Testis (tissue), 3 donors: Measurements from ENCODE around the gene WDR87. TPM values are rescaled to one million over a fixed set of nuclear protein-coding genes. Genes with fewer than 3 reads are reported as not detected.

Experiments used
- DNase-seq: peaks from one replicate; pipeline ENCODE4 v3.0.0-alpha.2; 2019
- H3K27ac ChIP-seq, 2 donors: fragments of 200-600 bp; sonication (generic); one replicate each; pipeline ENCODE4 v1.5.1; 2019
- H3K27me3 ChIP-seq: fragments of 200-600 bp; sonication (generic); one replicate; pipeline ENCODE4 v1.5.1; 2019
- H3K36me3 ChIP-seq: fragments of 200-600 bp; sonication (generic); one replicate; pipeline ENCODE4 v1.5.1; 2017; ENCODE audit warnings: low read depth; ENCODE audit errors: missing control alignments
- H3K4me1 ChIP-seq: fragments of 200-600 bp; sonication (generic); one replicate; pipeline ENCODE4 v1.5.1; 2019
- H3K4me3 ChIP-seq, 2 donors: fragments of 200-600 bp; sonication (generic); one replicate each; pipeline ENCODE4 v1.5.1; 2017 to 2019
- H3K9me3 ChIP-seq: fragments of 200-600 bp; sonication (generic); one replicate; pipeline ENCODE4 v1.5.1; 2017
- POLR2A ChIP-seq: fragments of 450-650 bp; IDR thresholded peaks from one replicate; pipeline ENCODE4 v1.6.1; 2017; ENCODE audit warnings: antibody characterized with exemption, mild to moderate bottlenecking, moderate library complexity
- WGBS, 2 donors: methylation state at CpG; one replicate each; pipeline ENCODE4 v1.1.5; 2018; 5-methylcytosine and 5-hydroxymethylcytosine counted together
- intact Hi-C: fragments of 100-400 bp; cut with DNase I; formaldehyde crosslinking; loops from one replicate; pipeline ENCODE4 v1.15.1; 2023; ENCODE audit warnings: low total_unique reads
- polyA plus RNA-seq: library from polyadenylated mRNA; stranded (reverse); fragments of 350-450 nt; fragmentation: Illumina TruSeq; extraction: RNeasy Lipid Tissue Mini Kit (QIAGEN cat#74804); gene quantifications from one replicate; pipeline ENCODE4 v1.2.3, GENCODE V29; 2014; ENCODE audit warnings: low read depth, low replicate concordance; ENCODE audit not compliant: insufficient read depth
- total RNA-seq, 2 donors: library from RNA; depleted of rRNA; stranded (reverse); fragments of >200 nt; gene quantifications; one replicate each; pipeline ENCODE4 v1.2.3, GENCODE V29; 2016
- TF ChIP-seq, protein P1 (sequence below), 3 experiments: fragments of 450-650 bp in 2 of 3; fragments of 200-600 bp in 1 of 3; sonication (generic) in 1 of 3; IDR thresholded peaks; one replicate each; pipeline ENCODE4 v1.5.1; 2016 to 2019; ENCODE audit warnings: antibody characterized with exemption in 3 of 3, mild to moderate bottlenecking in 2 of 3, moderate library complexity in 1 of 3

Gene WDR87
- total and polyA plus RNA-seq, 3 donors from 2014 or later = 12.1 to 22.0 (median 15.3) TPM

GRCh38 chr19:37885392-37885791 lies 21.0 kb downstream of the WDR87 start:
- H3K4me3 ChIP-seq = no peak overlapping the region
- no peaks in the 10 kb centered on the region for H3K36me3 ChIP-seq
- H3K27me3 ChIP-seq = no peaks in the 10 kb centered on the region
- intact Hi-C loops = no loop called here
- H3K4me1 ChIP-seq = no peaks in the 10 kb centered on the region
- TF ChIP-seq, protein P1, sequence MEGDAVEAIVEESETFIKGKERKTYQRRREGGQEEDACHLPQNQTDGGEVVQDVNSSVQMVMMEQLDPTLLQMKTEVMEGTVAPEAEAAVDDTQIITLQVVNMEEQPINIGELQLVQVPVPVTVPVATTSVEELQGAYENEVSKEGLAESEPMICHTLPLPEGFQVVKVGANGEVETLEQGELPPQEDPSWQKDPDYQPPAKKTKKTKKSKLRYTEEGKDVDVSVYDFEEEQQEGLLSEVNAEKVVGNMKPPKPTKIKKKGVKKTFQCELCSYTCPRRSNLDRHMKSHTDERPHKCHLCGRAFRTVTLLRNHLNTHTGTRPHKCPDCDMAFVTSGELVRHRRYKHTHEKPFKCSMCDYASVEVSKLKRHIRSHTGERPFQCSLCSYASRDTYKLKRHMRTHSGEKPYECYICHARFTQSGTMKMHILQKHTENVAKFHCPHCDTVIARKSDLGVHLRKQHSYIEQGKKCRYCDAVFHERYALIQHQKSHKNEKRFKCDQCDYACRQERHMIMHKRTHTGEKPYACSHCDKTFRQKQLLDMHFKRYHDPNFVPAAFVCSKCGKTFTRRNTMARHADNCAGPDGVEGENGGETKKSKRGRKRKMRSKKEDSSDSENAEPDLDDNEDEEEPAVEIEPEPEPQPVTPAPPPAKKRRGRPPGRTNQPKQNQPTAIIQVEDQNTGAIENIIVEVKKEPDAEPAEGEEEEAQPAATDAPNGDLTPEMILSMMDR (IDR thresholded peaks at IDR 0.05) = no peak
- TF ChIP-seq POLR2A = no peak
- no peaks in the 10 kb centered on the region for H3K9me3 ChIP-seq
- WGBS, 2 donors = 70 to 94% methylated on average over 1 of the region's 1 CpG
- DNase-seq = no peak
- no peak overlapping the region for H3K27ac ChIP-seq

DNA sequence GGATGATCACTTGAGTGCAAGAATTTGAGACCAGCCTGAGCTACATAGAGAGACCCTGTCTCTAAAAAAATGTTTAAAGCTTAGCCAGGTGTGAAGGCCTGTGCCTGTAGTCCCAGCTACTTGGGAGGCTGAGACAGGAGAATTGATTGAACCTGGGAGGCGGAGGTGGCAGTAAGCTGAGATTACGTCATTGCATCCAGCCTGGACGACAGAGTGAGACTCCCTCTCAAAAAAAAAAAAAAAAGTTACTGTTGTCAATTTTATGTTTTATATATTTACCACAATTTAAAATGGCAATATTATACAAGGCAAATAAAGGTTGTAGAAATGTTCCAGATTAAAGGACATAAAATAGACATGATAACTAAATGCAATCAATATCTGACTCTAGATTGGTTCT lies 29.2 kb downstream of the WDR87 start:
- Histone ChIP-seq H3K36me3 (no peaks in the 10 kb centered on the region), H3K4me1 (no peaks in the 10 kb centered on the region), H3K27me3 (no peaks in the 10 kb centered on the region), H3K9me3 (no peaks in the 10 kb centered on the region), H3K4me3 (no peak overlapping the region), H3K27ac (no peak overlapping the region)
- no peak for DNase-seq
- WGBS, 2 donors = 84 to 91% methylated on average over 3 of the region's 3 CpGs
- intact Hi-C loops = no loop called here
- TF ChIP-seq POLR2A = no peak
- TF ChIP-seq, protein P1 (IDR thresholded peaks at IDR 0.05) = no peak

DNA sequence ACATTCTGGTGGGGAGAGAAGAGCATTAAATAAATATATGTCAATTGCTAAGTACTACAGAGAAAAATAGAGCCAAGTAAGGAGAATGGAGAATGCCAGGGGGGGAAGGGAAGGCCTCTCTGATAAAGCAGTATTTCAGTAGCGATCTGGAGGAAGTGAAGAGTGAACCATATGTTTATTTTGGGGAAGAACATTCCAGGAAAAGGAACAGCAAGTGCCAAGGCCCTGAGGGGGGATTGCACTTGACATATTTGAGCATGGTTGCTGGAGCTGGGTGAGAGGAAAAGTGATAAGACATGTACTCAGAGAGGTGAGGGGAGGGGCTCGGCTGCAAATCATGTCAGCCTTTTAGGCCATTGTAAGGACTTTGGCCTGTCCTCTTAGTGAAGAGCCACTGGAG lies 30.4 kb downstream of the WDR87 start:
- no peak for DNase-seq
- Histone ChIP-seq H3K27me3 (no peaks in the 10 kb centered on the region), H3K9me3 (no peaks in the 10 kb centered on the region), H3K36me3 (no peaks in the 10 kb centered on the region), H3K4me1 (no peaks in the 10 kb centered on the region), H3K27ac (no peak overlapping the region), H3K4me3 (no peak overlapping the region)
- 72 to 75% methylated on average over 2 of the region's 2 CpGs for WGBS, 2 donors
- TF ChIP-seq, protein P1 (IDR thresholded peaks at IDR 0.05) = no peak
- no peak for TF ChIP-seq POLR2A
- intact Hi-C loops = no loop called here

GRCh38 chr19:37874784-37875183 lies 31.6 kb downstream of the WDR87 start:
- H3K4me3 ChIP-seq = no peak overlapping the region
- H3K27me3 ChIP-seq = no peaks in the 10 kb centered on the region
- intact Hi-C loops = no loop called here
- H3K4me1 ChIP-seq = no peaks in the 10 kb centered on the region
- DNase-seq = no peak
- no peak for TF ChIP-seq POLR2A
- TF ChIP-seq, protein P1 (IDR thresholded peaks at IDR 0.05) = no peak
- no peaks in the 10 kb centered on the region for H3K9me3 ChIP-seq
- 26 to 34% methylated on average over 3 of the region's 3 CpGs for WGBS, 2 donors
- H3K27ac ChIP-seq = no peak overlapping the region
- no peaks in the 10 kb centered on the region for H3K36me3 ChIP-seq

DNA sequence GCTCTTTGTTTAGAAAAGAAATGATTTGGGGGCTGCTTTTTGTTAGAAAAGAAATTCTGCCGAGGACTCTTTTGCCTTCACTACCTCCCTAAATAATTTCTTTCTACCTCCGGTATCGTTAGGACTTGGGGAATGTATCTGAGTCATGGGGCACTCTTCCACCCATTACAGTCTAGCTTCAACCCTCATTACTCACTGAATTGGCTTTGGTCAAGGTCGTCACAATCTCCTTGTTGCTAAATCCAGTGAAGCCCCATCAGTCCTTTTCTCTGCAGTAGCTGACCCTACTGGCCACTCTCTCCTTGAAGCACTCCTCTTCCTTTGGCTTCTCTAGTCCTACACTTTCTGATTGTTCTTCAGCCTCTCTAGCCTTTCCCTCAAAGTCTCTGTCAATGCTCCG lies 34.0 kb downstream of the WDR87 start:
- H3K9me3 ChIP-seq = no peaks in the 10 kb centered on the region
- intact Hi-C loops = no loop called here
- TF ChIP-seq POLR2A = no peak
- TF ChIP-seq, protein P1 (IDR thresholded peaks at IDR 0.05) = no peak
- H3K4me1 ChIP-seq = no peaks in the 10 kb centered on the region
- 77 to 80% methylated on average over 5 of the region's 5 CpGs for WGBS, 2 donors
- H3K27me3 ChIP-seq = no peaks in the 10 kb centered on the region
- H3K27ac ChIP-seq = no peak overlapping the region
- no peaks in the 10 kb centered on the region for H3K36me3 ChIP-seq
- no peak for DNase-seq
- no peak overlapping the region for H3K4me3 ChIP-seq
